T-helper 17 cell (primary cell): ENCODE measurements around the gene NFXL1. TPM values are rescaled to one million over a fixed set of nuclear protein-coding genes. Genes with fewer than 3 reads are reported as not detected.

Experiments
- ATAC-seq: fragments of 150-1000 bp; cut with Tn5 transposase; 2 replicates; pipeline ENCODE4 v1.10.0; 2021; ENCODE audit warnings: mild to moderate bottlenecking, moderate library complexity
- DNase-seq, 3 donors: peaks; one replicate each; pipeline versions ENCODE4 v3.0.0 to v3.0.0-alpha.2; 2020 to 2021
- H3K9me3 ChIP-seq: one replicate; pipeline ENCODE4 v1.7.0; 2013; ENCODE audit warnings: low read length, mild to moderate bottlenecking; ENCODE audit not compliant: control insufficient read depth, poor library complexity, severe bottlenecking
- H3K27ac Mint-ChIP-seq: one replicate; pipeline ENCODE4 v1.8.0; 2022; ENCODE audit warnings: mild to moderate bottlenecking, moderate library complexity, mixed read lengths
- H3K27me3 Mint-ChIP-seq: one replicate; pipeline ENCODE4 v1.8.0; 2022; ENCODE audit warnings: mixed read lengths
- H3K36me3 Mint-ChIP-seq: one replicate; pipeline ENCODE4 v1.8.0; 2022; ENCODE audit warnings: low read depth, mixed read lengths
- H3K4me1 Mint-ChIP-seq: one replicate; pipeline ENCODE4 v1.8.0; 2022; ENCODE audit warnings: mild to moderate bottlenecking, mixed read lengths
- H3K4me3 Mint-ChIP-seq: one replicate; pipeline ENCODE4 v1.8.0; 2022; ENCODE audit warnings: mild to moderate bottlenecking, moderate library complexity, mixed read lengths
- total RNA-seq, 4 donors: library from RNA in 2 of 4; stranded (reverse) in 2 of 4; gene quantifications; one replicate each; pipeline ENCODE4 v1.2.3 and lab custom pipeline; 2022 to 2026

Gene NFXL1
- total RNA-seq, 2 donors from 2014 or later = 11.0 to 12.2 TPM

- H3K9me3 ChIP-seq = no peaks in the 10 kb centered on the region
- H3K27me3 Mint-ChIP-seq = peaks cover 34% of the 10 kb centered on the region
- no peak overlapping the region for H3K27ac Mint-ChIP-seq
- no peak overlapping the region for H3K4me3 Mint-ChIP-seq
- no peak for DNase-seq
- no peaks in the 10 kb centered on the region for H3K4me1 Mint-ChIP-seq
- H3K36me3 Mint-ChIP-seq = no peaks in the 10 kb centered on the region
- ATAC-seq = no peak
Observed at GRCh38 chr4:47814618-47815295, 99.6 kb downstream of the NFXL1 start.

- ATAC-seq (no peak), DNase-seq (no peak)
- no peaks in the 10 kb centered on the region for H3K9me3 ChIP-seq
- Mint-ChIP-seq H3K36me3 (no peaks in the 10 kb centered on the region), H3K4me3 (no peak overlapping the region), H3K4me1 (no peaks in the 10 kb centered on the region), H3K27me3 (peaks cover 26% of the 10 kb centered on the region), H3K27ac (no peak overlapping the region)
Observed at GRCh38 chr4:47809654-47810203, 104.7 kb downstream of the NFXL1 start.

DNA sequence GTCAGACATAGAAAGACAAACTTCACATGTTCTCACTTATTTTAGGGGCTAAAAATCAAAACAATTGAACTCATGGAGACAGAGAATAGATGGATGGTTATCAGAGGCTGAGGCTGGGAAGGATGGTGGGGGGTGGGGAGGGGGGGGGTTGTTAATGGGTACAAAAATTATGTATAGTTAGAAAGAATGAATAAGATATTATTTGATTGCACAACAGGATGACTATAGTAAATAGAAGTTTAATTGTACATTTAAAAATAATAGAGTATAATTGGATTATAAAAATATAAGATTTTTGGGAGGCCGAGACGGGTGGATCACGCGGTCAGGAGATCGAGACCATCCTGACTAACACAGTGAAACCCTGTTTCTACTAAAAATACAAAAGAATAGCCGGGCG lies 109.8 kb downstream of the NFXL1 start:
- Mint-ChIP-seq H3K36me3 (peaks cover 4% of the 10 kb centered on the region), H3K27me3 (no peaks in the 10 kb centered on the region), H3K27ac (no peak overlapping the region), H3K4me1 (no peaks in the 10 kb centered on the region), H3K4me3 (no peak overlapping the region)
- H3K9me3 ChIP-seq = no peaks in the 10 kb centered on the region
- DNase-seq (no peak), ATAC-seq (no peak)

GRCh38 chr4:47801481-47802002 lies 112.8 kb downstream of the NFXL1 start:
- H3K27ac Mint-ChIP-seq = no peak overlapping the region
- H3K36me3 Mint-ChIP-seq = peaks cover 4% of the 10 kb centered on the region
- DNase-seq (no peak), ATAC-seq (no peak)
- no peak overlapping the region for H3K4me3 Mint-ChIP-seq
- no peaks in the 10 kb centered on the region for H3K9me3 ChIP-seq
- H3K4me1 Mint-ChIP-seq = no peaks in the 10 kb centered on the region
- H3K27me3 Mint-ChIP-seq = no peaks in the 10 kb centered on the region

DNA sequence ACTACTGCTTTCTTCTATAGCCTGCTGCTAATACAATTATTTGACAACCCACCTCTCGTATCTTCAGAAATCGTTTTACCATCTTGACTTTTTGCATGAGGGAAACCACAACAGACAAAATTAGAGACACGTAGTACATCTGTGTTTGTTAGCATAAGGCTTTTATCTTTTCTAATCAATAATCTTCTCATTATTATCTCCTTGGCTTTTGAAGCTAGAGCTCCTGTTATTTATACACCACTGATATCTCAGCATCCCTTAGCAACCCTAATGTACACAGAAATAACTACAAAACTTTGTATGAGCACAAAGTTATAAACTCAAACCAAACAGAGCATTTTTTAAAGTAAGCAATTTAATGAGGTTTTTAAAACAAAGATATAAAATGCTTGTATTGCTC lies 116.2 kb downstream of the NFXL1 start:
- no peaks in the 10 kb centered on the region for H3K9me3 ChIP-seq
- Mint-ChIP-seq H3K36me3 (peaks cover 4% of the 10 kb centered on the region), H3K4me1 (no peaks in the 10 kb centered on the region), H3K4me3 (no peak overlapping the region), H3K27me3 (peaks cover 11% of the 10 kb centered on the region), H3K27ac (no peak overlapping the region)
- DNase-seq (no peak), ATAC-seq (no peak)

Other genes with a start within 250 kb of the NFXL1 start
- gene CORIN, start 76.5 kb downstream of the NFXL1 start, total RNA-seq = under 1 TPM; 0.07 to 0.26 TPM
- not detected for gene CNGA1, start 102.1 kb upstream of the NFXL1 start, total RNA-seq
- gene NIPAL1, start 102.2 kb upstream of the NFXL1 start, total RNA-seq = 1 to 10 TPM in 1 of 2 donors, under 1 TPM in 1; 0.91 to 1.7 TPM
- 10 to 100 TPM; 52.4 to 53.2 TPM for gene TXK, start 219.7 kb upstream of the NFXL1 start, total RNA-seq